Endothelial cell of umbilical vein (primary cell): ENCODE data around the gene NFIA. TPM values are rescaled to one million over a fixed set of nuclear protein-coding genes. Genes with fewer than 3 reads are reported as not detected.
A peak's percentile ranks its signal among the peaks of the same experiment; 100 is the strongest.

ENCODE experiments used
- BruUV-seq: library from RNA; stranded (reverse); fragments of 400-500 nt; replicated peaks from 2 replicates; lab custom pipeline; 2021; lab: Mats Ljungman, UMichigan
- CTCF ChIA-PET: fragments of 300-600, 350-600 bp; sonication (Branson Sonifier 250); formaldehyde crosslinking; loops from one replicate; lab custom pipeline; 2021; ENCODE audit warnings: antibody characterized with exemption, inconsistent platforms; lab: Charles Lee
- POLR2A ChIA-PET: fragments of 300-600, 350-600 bp; sonication (Branson Sonifier 250); formaldehyde crosslinking; loops from one replicate; lab custom pipeline; 2021; ENCODE audit warnings: antibody characterized with exemption, inconsistent platforms; lab: Charles Lee
- DNase-seq: peaks from one replicate; pipeline ENCODE4 v3.0.0-alpha.2; 2011; ENCODE audit warnings: low read depth, low spot score
- FAIRE-seq: peaks from 2 replicates; lab custom pipeline; 2011; peaks lifted over from hg19 to GRCh38; lab: Jason Lieb, UNC
- H2AFZ ChIP-seq: 2 replicates; pipeline ENCODE4 v1.6.0; 2012; ENCODE audit warnings: low read depth, low read length, control low read depth, inconsistent platforms
- H3K27ac ChIP-seq: 2 replicates; pipeline ENCODE4 v1.5.1; 2011; ENCODE audit warnings: low read depth, mild to moderate bottlenecking, control low read depth, low read length, moderate library complexity; ENCODE audit not compliant: insufficient read depth
- H3K27me3 ChIP-seq, 2 experiments: 2 replicates each; pipeline versions ENCODE4 v1.6.0 to v1.6.1; 2011; ENCODE audit warnings: low read length in 2 of 2, mixed read lengths in 1 of 2; ENCODE audit not compliant: control insufficient read depth in 2 of 2, insufficient read depth in 2 of 2
- H3K36me3 ChIP-seq, 2 experiments: 2 replicates in 1 of 2; 3 replicates in 1 of 2; pipeline ENCODE4 v1.5.1; 2011; ENCODE audit warnings: low read length in 2 of 2, mild to moderate bottlenecking in 1 of 2, moderate library complexity in 1 of 2; ENCODE audit not compliant: control insufficient read depth in 2 of 2, insufficient read depth in 2 of 2; ENCODE audit errors: extremely low read depth in 1 of 2
- H3K4me1 ChIP-seq: 3 replicates; pipeline ENCODE4 v1.5.1; 2011; ENCODE audit warnings: mild to moderate bottlenecking, low read length; ENCODE audit not compliant: control insufficient read depth, insufficient read depth; ENCODE audit errors: extremely low read depth
- H3K4me2 ChIP-seq: 2 replicates; pipeline ENCODE4 v1.6.1; 2011; ENCODE audit warnings: low read length, control low read depth, mixed read lengths; ENCODE audit not compliant: insufficient read depth
- H3K4me3 ChIP-seq, 3 experiments: fragments of 200-600 bp in 1 of 3; sonication (generic), shearing (Covaris generic) in 1 of 3; replicated peaks in 1 of 3; 2 replicates each; pipeline ENCODE4 v1.5.1; 2011 to 2016; ENCODE audit warnings: control low read depth in 3 of 3, low read length in 3 of 3, mild to moderate bottlenecking in 2 of 3, inconsistent platforms in 1 of 3, low read depth in 1 of 3, moderate library complexity in 1 of 3; ENCODE audit not compliant: insufficient read depth in 1 of 3
- H3K79me2 ChIP-seq: 2 replicates; pipeline ENCODE4 v1.6.0; 2012; ENCODE audit warnings: low read length, inconsistent platforms; ENCODE audit not compliant: control insufficient read depth, insufficient read depth
- H3K9ac ChIP-seq: replicated peaks from 2 replicates; pipeline ENCODE3; 2011; ENCODE audit warnings: low read length, control low read depth; ENCODE audit not compliant: insufficient read depth; ENCODE audit errors: extremely low read depth
- H3K9me1 ChIP-seq: replicated peaks from 3 replicates; pipeline ENCODE4 v1.6.0; 2011; ENCODE audit warnings: mild to moderate bottlenecking, low read length; ENCODE audit not compliant: control insufficient read depth, insufficient read depth; ENCODE audit errors: extremely low read depth
- H3K9me3 ChIP-seq: replicated peaks from 2 replicates; pipeline ENCODE4 v1.5.1; 2012; ENCODE audit warnings: low read length, inconsistent platforms; ENCODE audit not compliant: control insufficient read depth, insufficient read depth
- H4K20me1 ChIP-seq: replicated peaks from 2 replicates; pipeline ENCODE3; 2011; ENCODE audit warnings: mild to moderate bottlenecking, low read length; ENCODE audit not compliant: control insufficient read depth, insufficient read depth; ENCODE audit errors: extremely low read depth
- CTCF ChIP-seq, 2 donors: IDR thresholded peaks; 1 replicate in 1 of 2; 2 replicates in 1 of 2; pipeline ENCODE4 v1.5.1; 2011; ENCODE audit warnings: low read length in 2 of 2, mild to moderate bottlenecking in 2 of 2, moderate library complexity in 2 of 2, control low read depth in 1 of 2, inconsistent platforms in 1 of 2, low read depth in 1 of 2; ENCODE audit not compliant: insufficient read depth in 1 of 2; ENCODE audit errors: extremely low read depth in 1 of 2
- EZH2 ChIP-seq: IDR thresholded peaks from 2 replicates; pipeline ENCODE4 v1.6.1; 2012; ENCODE audit warnings: borderline replicate concordance, low read depth, mild to moderate bottlenecking, moderate library complexity, low read length, inconsistent platforms; ENCODE audit not compliant: severe bottlenecking
- GATA2 ChIP-seq: IDR thresholded peaks from 2 replicates; pipeline ENCODE4 v1.7.0; 2011; ENCODE audit warnings: low read depth, mild to moderate bottlenecking, moderate library complexity, mixed read lengths, low read length; ENCODE audit not compliant: insufficient read length, insufficient read depth
- dilution Hi-C: fragments of 300-500 bp; cut with MboI; formaldehyde crosslinking; loops from one replicate; pipeline ENCODE4 v1.15.0; 2019; ENCODE audit warnings: low sequenced_read_pairs; ENCODE audit not compliant: extremely low pct_ligation_motif_present
- intact Hi-C: fragments of 100-400 bp; cut with micrococcal nuclease; formaldehyde crosslinking; loops from one replicate; pipeline ENCODE4 v1.10.0; 2022
- polyA plus RNA-seq, 4 experiments: library from polyadenylated mRNA; depleted of rRNA in 3 of 4; stranded (reverse) in 3 of 4; unstranded in 1 of 4; fragments of >200 nt; gene quantifications; 2 replicates each; pipeline versions ENCODE4 v1.2.1 to v1.2.3, GENCODE V29; 2011 to 2012; ENCODE audit warnings: missing spikeins in 1 of 4
- total RNA-seq: library from RNA; stranded (reverse); gene quantifications from 2 replicates; pipeline ENCODE4 v1.2.3, GENCODE V29; 2021

NFIA gene
- total and polyA plus RNA-seq, 2 donors (not counting 3 experiments of a cell fraction or from before 2014, with no cell fraction given), result 25.5 to 47.0 TPM

GRCh38 chr1:61132176-61132638, 49.8 kb downstream of the NFIA start:
- BruUV-seq, result TSS peak; percentile 90

More at GRCh38 chr1:61132176-61132638, 49.8 kb downstream of the NFIA start:
- Histone ChIP-seq H4K20me1 (no peaks in the 10 kb centered on the region), H3K9ac (peak overlapping the region; percentile 72), H2AFZ (peak overlapping the region; percentile 64), H3K4me3 (peak overlapping the region in 1 of 3 experiments; percentile 53), H3K79me2 (peaks cover 15% of the 10 kb centered on the region), H3K27ac (peak overlapping the region; percentile 75), H3K27me3 (no peaks in the 10 kb centered on the region), H3K4me2 (peak overlapping the region; percentile 85), H3K36me3 (no peaks in the 10 kb centered on the region), H3K9me3 (no peaks in the 10 kb centered on the region), H3K4me1 (peaks cover 23% of the 10 kb centered on the region), H3K9me1 (no peaks in the 10 kb centered on the region)
- POLR2A ChIA-PET, result no interaction called here
- intact Hi-C loops, result loop anchor here (1.0 to 5.0 kb wide), 4 partner anchors 53 to 206 kb away; no protein-coding TSS in a partner anchor
- FAIRE-seq (no peak), DNase-seq (no peak)
- TF ChIP-seq GATA2, result peak; percentile 41
- TF ChIP-seq CTCF (IDR thresholded peaks at IDR 0.05; ENCODE audit: extremely low read depth in 1 of 2, insufficient read depth in 1 of 2, low read depth in 1 of 2, low read length in 2 of 2), result no peak
- TF ChIP-seq EZH2, result no peak
- CTCF ChIA-PET, result interaction anchor here (1.5 kb wide), 1 partner anchor 10 kb away, joined by 4 read pairs; no protein-coding TSS in a partner anchor
- dilution Hi-C loops, result no loop called here
